GM21526 (cell line): ENCODE measurements around the gene SERTAD2.

Experiments used
- ATAC-seq: cut with Tn5 transposase; IDR thresholded peaks from one replicate; pipeline ENCODE4 v1.9.1; 2021; ENCODE audit warnings: moderate library complexity; ENCODE audit not compliant: unreplicated experiment, low FRiP score

Gene SERTAD2

GRCh38 chr2:64630752-64631151 is 23.0 kb downstream of the SERTAD2 start:
- no peak for ATAC-seq

- ATAC-seq: no peak
These were observed 23.8 kb downstream of the SERTAD2 start for GRCh38 chr2:64629875-64630274.

- ATAC-seq: no peak
These were observed 24.4 kb downstream of the SERTAD2 start for GRCh38 chr2:64629329-64629781.

- ATAC-seq: no peak
These were observed 25.6 kb downstream of the SERTAD2 start for GRCh38 chr2:64627860-64628841.

- ATAC-seq: no peak
These were observed 26.6 kb downstream of the SERTAD2 start for GRCh38 chr2:64626963-64627760.

GRCh38 chr2:64626146-64626809 is 27.4 kb downstream of the SERTAD2 start:
- ATAC-seq: no peak

GRCh38 chr2:64625299-64626145 is 28.2 kb downstream of the SERTAD2 start:
- ATAC-seq: no peak

GRCh38 chr2:64624862-64625261 is 28.9 kb downstream of the SERTAD2 start:
- ATAC-seq: no peak

GRCh38 chr2:64624108-64624610 is 29.6 kb downstream of the SERTAD2 start:
- no peak for ATAC-seq

GRCh38 chr2:64623242-64623850 is 30.4 kb downstream of the SERTAD2 start:
- no peak for ATAC-seq

- ATAC-seq: no peak
These were observed 31.1 kb downstream of the SERTAD2 start for GRCh38 chr2:64622443-64623241.

- ATAC-seq: no peak
These were observed 33.1 kb downstream of the SERTAD2 start for GRCh38 chr2:64620661-64621060.

- no peak for ATAC-seq
These were observed 36.0 kb downstream of the SERTAD2 start for GRCh38 chr2:64617631-64618151.

- ATAC-seq: no peak
These were observed 37.7 kb downstream of the SERTAD2 start for GRCh38 chr2:64615844-64616536.

- no peak for ATAC-seq
These were observed 38.4 kb downstream of the SERTAD2 start for GRCh38 chr2:64615192-64615763.

- ATAC-seq: no peak
These were observed 40.4 kb downstream of the SERTAD2 start for GRCh38 chr2:64613276-64613675.

GRCh38 chr2:64612575-64613195 is 41.0 kb downstream of the SERTAD2 start:
- no peak for ATAC-seq
